SKM-1 (cell line): Measurements from ENCODE around the gene PDCD1.

Experiments used
- DNase-seq: peaks from one replicate; lab custom pipeline; 2025; ENCODE audit not compliant: unreplicated experiment; lab: John Stamatoyannopoulos, UW

Gene PDCD1

GRCh38 chr2:241895712-241896641 lies 37.3 kb upstream of the PDCD1 start:
- no peak for DNase-seq

GRCh38 chr2:241895427-241895711 lies 36.7 kb upstream of the PDCD1 start:
- no peak for DNase-seq

GRCh38 chr2:241894681-241895426 lies 36.2 kb upstream of the PDCD1 start:
- DNase-seq: no peak

GRCh38 chr2:241894056-241894641 lies 35.5 kb upstream of the PDCD1 start:
- no peak for DNase-seq

- DNase-seq: no peak
These were observed 34.6 kb upstream of the PDCD1 start for GRCh38 chr2:241893265-241893664.

GRCh38 chr2:241892299-241893137 lies 33.8 kb upstream of the PDCD1 start:
- DNase-seq: no peak

GRCh38 chr2:241891988-241892298 lies 33.2 kb upstream of the PDCD1 start:
- no peak for DNase-seq

- DNase-seq: no peak
These were observed 32.8 kb upstream of the PDCD1 start for GRCh38 chr2:241891315-241891987.

GRCh38 chr2:241890524-241891235 lies 32.0 kb upstream of the PDCD1 start:
- no peak for DNase-seq

GRCh38 chr2:241888641-241889040 lies 29.9 kb upstream of the PDCD1 start:
- no peak for DNase-seq

- no peak for DNase-seq
These were observed 29.3 kb upstream of the PDCD1 start for GRCh38 chr2:241887806-241888522.

GRCh38 chr2:241886840-241887447 lies 28.2 kb upstream of the PDCD1 start:
- no peak for DNase-seq

GRCh38 chr2:241885946-241886643 lies 27.4 kb upstream of the PDCD1 start:
- no peak for DNase-seq

- DNase-seq: no peak
These were observed 26.7 kb upstream of the PDCD1 start for GRCh38 chr2:241885291-241885945.

GRCh38 chr2:241884951-241885290 lies 26.2 kb upstream of the PDCD1 start:
- DNase-seq: no peak

- DNase-seq: no peak
These were observed 23.5 kb upstream of the PDCD1 start for GRCh38 chr2:241882091-241882625.

GRCh38 chr2:241880311-241881073 lies 21.8 kb upstream of the PDCD1 start:
- no peak for DNase-seq
